PC-3 (cell line): ENCODE data around the gene KRTAP5-10. TPM values are rescaled to one million over a fixed set of nuclear protein-coding genes. Genes with fewer than 3 reads are reported as not detected.
"Not testable (repeated sequence)": the region's sequence is repeated elsewhere in the genome, so short reads cannot be mapped to it uniquely, and the experiment has no call there.

Experiments used
- ATAC-seq: fragments of 200-7000 bp; cut with Tn5 transposase; 2 replicates; pipeline ENCODE4 v1.9.1; 2020; ENCODE audit warnings: mild to moderate bottlenecking, moderate library complexity
- BruUV-seq: library from RNA; stranded (reverse); fragments of 400-500 nt; replicated peaks from 2 replicates; lab custom pipeline; 2021; lab: Mats Ljungman, UMichigan
- CTCF ChIA-PET: fragments of 300-600 bp; sonication (Branson Sonifier 250); formaldehyde crosslinking; loops from one replicate; lab custom pipeline; 2022; ENCODE audit warnings: antibody characterized with exemption; lab: Charles Lee
- POLR2A ChIA-PET: fragments of 300-600 bp; sonication (Branson Sonifier 250); formaldehyde crosslinking; loops from one replicate; lab custom pipeline; 2022; ENCODE audit warnings: antibody characterized with exemption; ENCODE audit not compliant: unreplicated experiment; lab: Charles Lee
- DNase-seq: peaks from one replicate; pipeline ENCODE4 v3.0.0-alpha.2; 2015
- H2AFZ ChIP-seq: fragments of 300-600 bp; sonication (generic); 2 replicates; pipeline ENCODE4 v1.6.0; 2016; ENCODE audit warnings: antibody characterized with exemption, low read length
- H3F3A ChIP-seq: fragments of 300-600 bp; sonication (generic); one replicate; pipeline ENCODE4 v1.6.0; 2017; ENCODE audit warnings: antibody characterized with exemption, low read length, control low read depth, mild to moderate bottlenecking; ENCODE audit not compliant: unreplicated experiment
- H3K27ac ChIP-seq: fragments of 300-600 bp; sonication (generic); 2 replicates; pipeline ENCODE4 v1.5.1; 2016; ENCODE audit warnings: mild to moderate bottlenecking, low read length
- H3K27me3 ChIP-seq: fragments of 300-600 bp; sonication (generic); 2 replicates; pipeline ENCODE4 v1.6.1; 2016; ENCODE audit warnings: low read length, mixed read lengths
- H3K36me3 ChIP-seq: fragments of 300-600 bp; sonication (generic); 2 replicates; pipeline ENCODE4 v1.6.1; 2016; ENCODE audit warnings: low read depth, mixed run types, low read length, mixed read lengths
- H3K4me1 ChIP-seq: fragments of 300-600 bp; sonication (generic); 2 replicates; pipeline ENCODE4 v1.5.1; 2016; ENCODE audit warnings: low read length; ENCODE audit not compliant: insufficient read depth
- H3K4me2 ChIP-seq: fragments of 300-600 bp; sonication (generic); 2 replicates; pipeline ENCODE4 v1.6.0; 2016; ENCODE audit warnings: low read length
- H3K4me3 ChIP-seq: fragments of 300-600 bp; sonication (generic); 2 replicates; pipeline ENCODE4 v1.5.1; 2016; ENCODE audit warnings: mild to moderate bottlenecking, low read length, mixed read lengths
- H3K79me2 ChIP-seq: fragments of 300-600 bp; sonication (generic); 2 replicates; pipeline ENCODE4 v1.6.1; 2017; ENCODE audit warnings: low read length, mixed read lengths
- H3K9ac ChIP-seq: fragments of 300-600 bp; sonication (generic); 2 replicates; pipeline ENCODE4 v1.6.0; 2016; ENCODE audit warnings: mild to moderate bottlenecking, low read length
- H3K9me2 ChIP-seq: fragments of 300-600 bp; sonication (generic); replicated peaks from 2 replicates; pipeline ENCODE4 v1.6.1; 2016; ENCODE audit warnings: mixed run types, low read length, mixed read lengths
- H3K9me3 ChIP-seq: fragments of 300-600 bp; sonication (generic); 2 replicates; pipeline ENCODE4 v1.6.1; 2016; ENCODE audit warnings: low read length, mixed read lengths
- H4K20me1 ChIP-seq: fragments of 300-600 bp; sonication (generic); 2 replicates; pipeline ENCODE4 v1.6.1; 2016; ENCODE audit warnings: low read length, mixed read lengths
- intact Hi-C: fragments of 100-400 bp; cut with micrococcal nuclease; formaldehyde crosslinking; loops from 2 replicates; pipeline ENCODE4 v1.9.0; 2023
- total RNA-seq: library from RNA; depleted of rRNA; stranded (reverse); fragments of >200 nt; gene quantifications from 2 replicates; pipeline ENCODE4 v1.2.3, GENCODE V29; 2014

Gene KRTAP5-10
- total RNA-seq, 1 experiment from 2014 or later: not detected

GRCh38 chr11:71607520-71608216 lies 42.3 kb downstream of the KRTAP5-10 start:
- BruUV-seq, H3K4me2 ChIP-seq, H3K36me3 ChIP-seq, H3K27ac ChIP-seq, H3K79me2 ChIP-seq, H3K27me3 ChIP-seq, H3K4me3 ChIP-seq, POLR2A ChIA-PET, H3K9me2 ChIP-seq, H3K9ac ChIP-seq, CTCF ChIA-PET, H3F3A ChIP-seq, H3K9me3 ChIP-seq, DNase-seq, H2AFZ ChIP-seq, H4K20me1 ChIP-seq, H3K4me1 ChIP-seq, ATAC-seq, intact Hi-C loops: not testable (repeated sequence)

DNA sequence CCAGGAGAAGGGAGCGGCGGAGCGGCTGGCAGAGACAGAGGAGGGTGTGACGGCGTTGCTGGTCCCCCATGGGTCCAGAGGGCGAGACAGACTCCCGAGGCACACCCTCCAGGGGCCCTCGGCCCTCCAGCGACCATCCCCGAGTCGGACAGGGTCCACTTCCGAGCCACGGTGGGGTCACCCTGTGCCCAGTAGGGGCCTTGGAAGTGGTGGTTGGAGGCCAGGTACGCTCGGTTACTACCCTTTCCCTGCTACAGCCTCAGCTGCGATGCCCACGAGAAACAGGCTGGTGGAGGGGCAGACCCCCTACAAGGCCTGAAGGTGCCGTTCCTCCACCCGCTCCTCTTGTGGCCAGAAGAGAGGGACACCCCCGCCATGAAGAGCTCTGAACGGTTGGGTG lies 42.9 kb downstream of the KRTAP5-10 start:
- POLR2A ChIA-PET, H3K4me3 ChIP-seq, H3K79me2 ChIP-seq, H4K20me1 ChIP-seq, H3K9ac ChIP-seq, H3K4me1 ChIP-seq, H3K9me2 ChIP-seq, H3K4me2 ChIP-seq, H3K9me3 ChIP-seq, DNase-seq, H3K27me3 ChIP-seq, H2AFZ ChIP-seq, BruUV-seq, H3K36me3 ChIP-seq, H3F3A ChIP-seq, H3K27ac ChIP-seq, ATAC-seq, intact Hi-C loops, CTCF ChIA-PET: not testable (repeated sequence)

DNA sequence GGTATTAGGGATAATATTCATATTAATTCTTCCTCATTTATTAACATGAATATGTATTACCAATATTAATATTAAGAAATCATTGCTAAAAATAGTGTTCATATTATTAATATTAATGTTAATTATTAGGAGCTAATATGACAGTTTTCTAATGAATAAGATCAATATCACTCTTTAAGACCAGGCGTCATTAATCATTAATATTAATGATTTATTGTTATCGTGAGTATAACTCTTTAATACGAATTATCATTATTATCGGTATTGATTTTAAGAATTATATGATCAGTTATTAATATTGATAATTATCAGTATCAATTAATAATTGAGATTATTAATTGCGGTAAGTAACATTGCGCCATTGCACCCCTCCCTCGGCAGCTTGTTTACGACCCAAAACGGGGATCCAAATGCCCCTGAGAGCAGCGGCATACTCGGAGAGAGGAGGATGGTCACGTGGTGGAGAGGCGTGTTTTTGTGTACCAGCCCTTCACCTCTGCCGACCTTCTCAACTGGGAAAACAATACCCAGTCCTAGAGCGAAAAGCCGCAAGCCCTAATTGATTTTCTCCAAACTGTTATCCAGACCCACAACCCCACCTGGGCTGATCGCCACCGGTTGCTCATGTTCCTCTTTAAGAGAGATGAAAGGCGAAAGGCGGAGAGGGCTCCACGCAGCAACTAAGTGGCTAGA lies 46.0 kb downstream of the KRTAP5-10 start:
- H3K27ac ChIP-seq, H3K9me2 ChIP-seq, H3K4me3 ChIP-seq, DNase-seq, H3K36me3 ChIP-seq, H2AFZ ChIP-seq, H3F3A ChIP-seq, H3K79me2 ChIP-seq, H3K9ac ChIP-seq, CTCF ChIA-PET, H4K20me1 ChIP-seq, ATAC-seq, POLR2A ChIA-PET, BruUV-seq, H3K27me3 ChIP-seq, intact Hi-C loops, H3K4me2 ChIP-seq, H3K9me3 ChIP-seq: not testable (repeated sequence)
- peaks cover 21% of the 10 kb centered on the region for H3K4me1 ChIP-seq

GRCh38 chr11:71613931-71614330 lies 48.6 kb downstream of the KRTAP5-10 start:
- H4K20me1 ChIP-seq, H3K79me2 ChIP-seq, intact Hi-C loops, CTCF ChIA-PET, H2AFZ ChIP-seq, H3K4me3 ChIP-seq, H3K36me3 ChIP-seq, BruUV-seq, POLR2A ChIA-PET, H3F3A ChIP-seq, ATAC-seq, H3K27ac ChIP-seq, DNase-seq, H3K27me3 ChIP-seq, H3K9me2 ChIP-seq, H3K9me3 ChIP-seq, H3K9ac ChIP-seq: not testable (repeated sequence)
- Histone ChIP-seq H3K4me2 (0 out of 2 replicates have a peak overlapping the region, but pooled peaks have one; percentile 63), H3K4me1 (peaks cover 29% of the 10 kb centered on the region)

GRCh38 chr11:71614366-71614917 lies 49.1 kb downstream of the KRTAP5-10 start:
- H3K9me2 ChIP-seq, H3K27me3 ChIP-seq, BruUV-seq, H3K9me3 ChIP-seq, H3K79me2 ChIP-seq, DNase-seq, POLR2A ChIA-PET, H4K20me1 ChIP-seq, H3K9ac ChIP-seq, intact Hi-C loops, ATAC-seq, H3K36me3 ChIP-seq, H2AFZ ChIP-seq, H3F3A ChIP-seq, CTCF ChIA-PET: not testable (repeated sequence)
- Histone ChIP-seq H3K4me1 (peaks cover 29% of the 10 kb centered on the region), H3K4me3 (peak overlapping the region; percentile 39; the same call in 1 of the 2 replicates), H3K27ac (peak overlapping the region; percentile 69), H3K4me2 (peak overlapping the region; percentile 63)

GRCh38 chr11:71615003-71615402 lies 49.6 kb downstream of the KRTAP5-10 start:
- H4K20me1 ChIP-seq, H3K27me3 ChIP-seq, intact Hi-C loops, H3K9me2 ChIP-seq, H3K36me3 ChIP-seq, H3K9me3 ChIP-seq, H3K9ac ChIP-seq, BruUV-seq, H3K79me2 ChIP-seq, H3F3A ChIP-seq, CTCF ChIA-PET, POLR2A ChIA-PET: not testable (repeated sequence)
- Histone ChIP-seq H2AFZ (peak overlapping the region; percentile 2; the same call in 1 of the 2 replicates), H3K27ac (peak overlapping the region; percentile 69), H3K4me3 (peak overlapping the region; percentile 39; the same call in 1 of the 2 replicates), H3K4me1 (peaks cover 29% of the 10 kb centered on the region), H3K4me2 (peak overlapping the region; percentile 63)
- ATAC-seq (peak; percentile 75), DNase-seq (peak; percentile 99)
